ENCODE data around the gene TEKT5.

- TF ChIP-seq, protein P1, sequence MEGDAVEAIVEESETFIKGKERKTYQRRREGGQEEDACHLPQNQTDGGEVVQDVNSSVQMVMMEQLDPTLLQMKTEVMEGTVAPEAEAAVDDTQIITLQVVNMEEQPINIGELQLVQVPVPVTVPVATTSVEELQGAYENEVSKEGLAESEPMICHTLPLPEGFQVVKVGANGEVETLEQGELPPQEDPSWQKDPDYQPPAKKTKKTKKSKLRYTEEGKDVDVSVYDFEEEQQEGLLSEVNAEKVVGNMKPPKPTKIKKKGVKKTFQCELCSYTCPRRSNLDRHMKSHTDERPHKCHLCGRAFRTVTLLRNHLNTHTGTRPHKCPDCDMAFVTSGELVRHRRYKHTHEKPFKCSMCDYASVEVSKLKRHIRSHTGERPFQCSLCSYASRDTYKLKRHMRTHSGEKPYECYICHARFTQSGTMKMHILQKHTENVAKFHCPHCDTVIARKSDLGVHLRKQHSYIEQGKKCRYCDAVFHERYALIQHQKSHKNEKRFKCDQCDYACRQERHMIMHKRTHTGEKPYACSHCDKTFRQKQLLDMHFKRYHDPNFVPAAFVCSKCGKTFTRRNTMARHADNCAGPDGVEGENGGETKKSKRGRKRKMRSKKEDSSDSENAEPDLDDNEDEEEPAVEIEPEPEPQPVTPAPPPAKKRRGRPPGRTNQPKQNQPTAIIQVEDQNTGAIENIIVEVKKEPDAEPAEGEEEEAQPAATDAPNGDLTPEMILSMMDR (IDR thresholded peaks at IDR 0.05): no peak
- TF ChIP-seq POLR2A (IDR thresholded peaks at IDR 0.05): no peak
Measured at GRCh38 chr16:10654592-10655414, 39.9 kb downstream of the TEKT5 start.

Measured in uterus (tissue), 2 donors.